ENCODE measurements around the gene CTBP2.

Gene CTBP2

GRCh38 chr10:125006188-125006680 lies 154.1 kb downstream of the CTBP2 start:
- DNase-seq (ENCODE audit: low read depth, low spot score): no peak
- TF ChIP-seq, protein P1, sequence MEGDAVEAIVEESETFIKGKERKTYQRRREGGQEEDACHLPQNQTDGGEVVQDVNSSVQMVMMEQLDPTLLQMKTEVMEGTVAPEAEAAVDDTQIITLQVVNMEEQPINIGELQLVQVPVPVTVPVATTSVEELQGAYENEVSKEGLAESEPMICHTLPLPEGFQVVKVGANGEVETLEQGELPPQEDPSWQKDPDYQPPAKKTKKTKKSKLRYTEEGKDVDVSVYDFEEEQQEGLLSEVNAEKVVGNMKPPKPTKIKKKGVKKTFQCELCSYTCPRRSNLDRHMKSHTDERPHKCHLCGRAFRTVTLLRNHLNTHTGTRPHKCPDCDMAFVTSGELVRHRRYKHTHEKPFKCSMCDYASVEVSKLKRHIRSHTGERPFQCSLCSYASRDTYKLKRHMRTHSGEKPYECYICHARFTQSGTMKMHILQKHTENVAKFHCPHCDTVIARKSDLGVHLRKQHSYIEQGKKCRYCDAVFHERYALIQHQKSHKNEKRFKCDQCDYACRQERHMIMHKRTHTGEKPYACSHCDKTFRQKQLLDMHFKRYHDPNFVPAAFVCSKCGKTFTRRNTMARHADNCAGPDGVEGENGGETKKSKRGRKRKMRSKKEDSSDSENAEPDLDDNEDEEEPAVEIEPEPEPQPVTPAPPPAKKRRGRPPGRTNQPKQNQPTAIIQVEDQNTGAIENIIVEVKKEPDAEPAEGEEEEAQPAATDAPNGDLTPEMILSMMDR (IDR thresholded peaks at IDR 0.05; ENCODE audit: insufficient read depth, low read length, missing control alignments): no peak
- POLR2A ChIA-PET: no interaction called here
- CTCF ChIA-PET: interaction anchor here (0.8 to 2.3 kb wide), 4 partner anchors 11 to 44 kb away, joined by 3 to 11 read pairs (median 3); no protein-coding TSS in a partner anchor
- no peak overlapping the region for H3K4me3 ChIP-seq (ENCODE audit: low read depth, low read length)

- POLR2A ChIA-PET: no interaction called here
- CTCF ChIA-PET: interaction anchor here (1.4 to 2.3 kb wide), 3 partner anchors 12 to 45 kb away, joined by 3 to 11 read pairs (median 5); no protein-coding TSS in a partner anchor
- TF ChIP-seq, protein P1 (IDR thresholded peaks at IDR 0.05; ENCODE audit: insufficient read depth, low read length, missing control alignments): no peak
- no peak overlapping the region for H3K4me3 ChIP-seq (ENCODE audit: low read depth, low read length)
- DNase-seq (ENCODE audit: low read depth, low spot score): no peak
Measured at GRCh38 chr10:125005312-125006187, 154.8 kb downstream of the CTBP2 start.

- TF ChIP-seq, protein P1 (IDR thresholded peaks at IDR 0.05; ENCODE audit: insufficient read depth, low read length, missing control alignments): no peak
- no peak overlapping the region for H3K4me3 ChIP-seq (ENCODE audit: low read depth, low read length)
- CTCF ChIA-PET: interaction anchor here (1.6 kb wide), 1 partner anchor 13 kb away, joined by 5 read pairs; no protein-coding TSS in a partner anchor
- POLR2A ChIA-PET: no interaction called here
- no peak for DNase-seq (ENCODE audit: low read depth, low spot score)
Measured at GRCh38 chr10:125004571-125005311, 155.6 kb downstream of the CTBP2 start.

GRCh38 chr10:125003901-125004467 lies 156.4 kb downstream of the CTBP2 start:
- ChIA-PET CTCF (interaction anchor here (1.6 kb wide), 1 partner anchor 12 kb away, joined by 5 read pairs; no protein-coding TSS in a partner anchor), POLR2A (no interaction called here)
- TF ChIP-seq, protein P1 (IDR thresholded peaks at IDR 0.05; ENCODE audit: insufficient read depth, low read length, missing control alignments): no peak
- H3K4me3 ChIP-seq (ENCODE audit: low read depth, low read length): no peak overlapping the region
- no peak for DNase-seq (ENCODE audit: low read depth, low spot score)

DNA sequence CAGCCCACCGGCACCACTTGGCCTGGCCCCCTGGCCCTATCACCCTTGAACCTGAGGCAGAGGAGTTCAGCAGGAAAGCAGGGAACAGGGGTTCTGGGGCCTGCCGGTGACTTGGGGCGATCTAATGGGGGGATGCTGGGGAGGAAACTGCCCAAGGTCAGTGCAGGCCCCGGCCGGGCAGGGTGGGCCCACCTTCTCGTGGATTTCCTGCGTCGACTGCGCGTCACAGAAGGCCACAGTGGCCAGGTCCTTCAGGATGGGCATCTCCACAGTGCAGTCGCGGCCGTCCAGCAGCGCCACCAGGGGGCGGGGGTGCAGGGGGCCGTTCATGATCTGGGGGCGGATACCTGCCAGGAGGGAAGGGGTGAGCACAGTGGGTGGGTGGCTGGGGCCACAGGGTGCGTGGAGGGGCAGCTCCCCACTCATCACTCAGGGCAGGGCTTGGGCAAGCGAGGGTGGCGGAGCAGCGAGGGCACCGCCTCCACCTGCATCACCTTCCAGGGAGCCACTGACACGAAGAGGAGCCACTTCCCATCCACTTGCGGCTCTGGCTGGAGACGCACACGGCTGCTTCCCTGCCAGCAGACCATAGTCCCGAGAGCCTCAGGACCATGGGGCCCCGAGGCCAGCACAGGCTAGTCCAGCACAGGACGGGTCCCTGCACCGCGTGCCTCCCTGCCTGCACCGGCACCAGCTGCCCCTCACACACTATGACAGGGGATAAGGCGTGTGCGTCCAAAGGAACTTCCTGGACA lies 157.0 kb downstream of the CTBP2 start:
- no peak for DNase-seq (ENCODE audit: low read depth, low spot score)
- ChIA-PET CTCF (interaction anchor here (1.6 to 2.4 kb wide), 2 partner anchors 11 to 12 kb away, joined by 5 to 19 read pairs; no protein-coding TSS in a partner anchor), POLR2A (no interaction called here)
- no peak overlapping the region for H3K4me3 ChIP-seq (ENCODE audit: low read depth, low read length)
- TF ChIP-seq, protein P1 (IDR thresholded peaks at IDR 0.05; ENCODE audit: insufficient read depth, low read length, missing control alignments): no peak
